CD4-positive, alpha-beta T cell treated with Interferon gamma for 1 hour (primary cell): ENCODE measurements around the gene PIP4P1.
"Not testable (repeated sequence)": the region's sequence is repeated elsewhere in the genome, so short reads cannot be mapped to it uniquely, and the experiment has no call there.

Experiments
- DNase-seq: peaks from one replicate; pipeline ENCODE4 v3.0.0-alpha.2; 2020

PIP4P1 gene

GRCh38 chr14:20472536-20473169 is 11.4 kb upstream of the PIP4P1 start:
- no peak for DNase-seq

DNA sequence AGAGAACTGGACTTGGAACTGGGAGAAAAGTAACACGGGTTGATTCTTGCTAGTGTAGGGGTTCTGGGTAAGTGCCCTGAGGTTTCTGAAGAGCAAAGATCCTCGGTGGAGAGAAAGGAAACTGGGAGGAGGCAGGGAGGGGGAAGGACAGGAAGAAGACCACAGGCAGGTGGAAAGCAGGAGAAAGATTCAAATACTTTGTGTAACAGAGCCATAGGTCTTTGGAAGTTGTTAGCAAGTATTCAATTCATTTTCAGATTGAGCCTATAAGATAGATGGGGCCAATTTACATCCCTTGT is 9.3 kb upstream of the PIP4P1 start:
- no peak for DNase-seq

DNA sequence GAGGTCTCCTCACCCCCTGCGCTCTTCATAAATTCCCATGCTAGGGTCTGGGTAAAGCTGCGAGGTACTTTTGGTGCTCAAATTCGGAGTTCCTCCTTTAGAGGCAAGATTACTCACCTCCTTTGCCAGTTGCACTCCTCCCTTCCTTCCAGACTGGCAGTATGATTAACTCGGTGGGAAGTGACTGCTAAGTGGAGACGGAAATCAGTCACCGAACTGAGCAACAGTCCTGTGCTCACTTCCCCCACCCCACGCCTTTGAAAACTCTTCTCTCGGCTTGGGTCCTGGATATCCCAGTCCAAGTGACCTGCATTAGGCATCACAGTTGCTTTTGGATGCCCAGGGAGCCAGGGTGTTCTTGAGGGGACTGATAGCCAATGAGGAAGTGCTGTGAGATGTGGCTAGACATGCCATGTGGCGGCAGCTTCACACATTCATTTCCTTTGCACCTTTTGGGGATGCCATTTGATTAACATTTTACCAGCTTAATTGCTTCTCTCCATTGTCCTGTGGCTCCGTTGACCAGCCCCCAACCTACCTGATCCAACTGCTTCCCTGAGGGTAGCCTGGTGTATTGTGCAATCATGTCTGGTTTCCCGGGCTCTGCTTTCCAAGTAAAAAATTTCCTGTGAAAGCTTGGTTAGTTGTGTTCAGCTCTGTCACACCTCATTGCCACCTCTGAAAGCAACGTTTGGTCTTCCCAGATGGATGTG is 8.8 kb upstream of the PIP4P1 start:
- peak; percentile 64 for DNase-seq

- peak; percentile 93 for DNase-seq
Measured at GRCh38 chr14:20469242-20469889, 8.1 kb upstream of the PIP4P1 start, which contains the start of gene PNP. TSS of gene PNP (plus strand) at chr14:20469406. CDS start at chr14:20469525, 119 bp downstream.

- no peak for DNase-seq
Measured at GRCh38 chr14:20468764-20469241, 7.6 kb upstream of the PIP4P1 start.

DNA sequence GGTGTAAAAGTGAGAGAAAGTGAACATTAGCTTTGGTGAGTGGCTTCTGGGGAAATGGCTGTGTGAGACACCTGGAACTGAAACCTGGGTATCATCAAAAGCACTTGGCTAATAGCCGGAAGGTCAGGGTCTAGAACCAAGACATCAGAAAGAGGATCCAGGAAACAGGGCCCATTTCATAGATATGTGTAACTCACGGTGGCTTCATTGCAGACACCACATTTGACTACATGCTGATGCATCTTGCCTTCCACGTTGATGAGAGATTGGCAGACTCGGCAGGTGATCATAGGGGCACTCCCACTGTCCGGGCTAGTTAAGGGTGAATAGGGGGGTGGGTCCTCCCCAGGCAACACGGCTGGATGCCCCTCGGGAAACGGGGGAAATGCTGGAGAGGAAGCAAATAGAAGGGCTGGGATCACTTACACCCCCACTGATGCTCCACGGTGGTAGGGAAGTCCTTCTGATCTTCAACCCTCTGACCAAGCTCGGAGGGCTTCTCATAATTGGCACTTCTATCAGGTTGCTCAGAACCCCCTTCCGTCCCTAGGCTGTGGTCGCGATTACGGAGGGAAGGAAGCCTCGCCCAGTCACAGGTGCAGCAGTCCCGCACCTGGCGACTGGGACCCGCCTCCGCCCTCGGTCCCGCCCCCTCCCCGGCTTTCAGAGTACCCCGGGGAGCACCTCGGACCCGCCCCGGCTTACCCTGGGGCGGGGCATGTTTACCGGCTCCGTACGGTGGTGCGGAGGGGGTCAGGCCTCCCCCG is 593 bp downstream of the PIP4P1 start:
- DNase-seq = peak; percentile 85

DNA sequence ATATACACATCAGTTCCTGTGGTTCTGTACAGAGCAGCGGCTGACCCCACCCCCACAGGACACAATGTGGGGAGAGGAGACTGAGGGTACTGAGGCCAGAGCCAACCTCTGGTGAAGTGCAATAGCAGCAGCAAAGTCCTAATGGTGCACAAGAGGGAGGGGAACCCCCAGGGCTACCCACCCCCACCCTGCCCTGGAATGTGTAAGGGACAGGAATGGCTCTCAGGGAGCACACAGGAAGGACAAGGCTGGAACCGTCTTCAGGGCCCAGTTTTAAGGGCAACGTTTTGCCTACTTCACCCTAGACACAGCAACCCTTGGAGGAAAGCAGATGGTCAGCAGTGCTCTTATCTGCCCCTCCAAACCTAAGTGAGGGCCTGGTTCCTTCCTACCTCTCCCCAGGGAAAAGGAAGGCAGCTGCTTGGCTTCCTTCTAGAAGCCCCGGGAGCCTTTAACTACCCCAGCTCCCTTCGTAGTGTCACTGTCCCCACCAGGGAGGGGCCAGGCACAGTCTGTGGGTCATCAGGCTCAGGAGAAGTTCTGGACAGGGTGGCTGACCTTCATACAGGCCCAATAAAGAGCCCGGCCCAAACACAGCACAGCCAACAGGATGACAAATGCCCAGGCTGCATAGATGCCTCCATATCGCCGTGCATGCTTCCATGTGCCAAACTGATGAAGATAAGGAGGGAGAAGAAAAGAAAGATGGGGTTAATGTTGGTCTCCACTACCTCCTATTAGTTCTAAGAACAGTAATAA is 3.0 kb downstream of the PIP4P1 start:
- DNase-seq = no peak

GRCh38 chr14:20456971-20457370 is 4.3 kb downstream of the PIP4P1 start:
- DNase-seq = no peak

DNA sequence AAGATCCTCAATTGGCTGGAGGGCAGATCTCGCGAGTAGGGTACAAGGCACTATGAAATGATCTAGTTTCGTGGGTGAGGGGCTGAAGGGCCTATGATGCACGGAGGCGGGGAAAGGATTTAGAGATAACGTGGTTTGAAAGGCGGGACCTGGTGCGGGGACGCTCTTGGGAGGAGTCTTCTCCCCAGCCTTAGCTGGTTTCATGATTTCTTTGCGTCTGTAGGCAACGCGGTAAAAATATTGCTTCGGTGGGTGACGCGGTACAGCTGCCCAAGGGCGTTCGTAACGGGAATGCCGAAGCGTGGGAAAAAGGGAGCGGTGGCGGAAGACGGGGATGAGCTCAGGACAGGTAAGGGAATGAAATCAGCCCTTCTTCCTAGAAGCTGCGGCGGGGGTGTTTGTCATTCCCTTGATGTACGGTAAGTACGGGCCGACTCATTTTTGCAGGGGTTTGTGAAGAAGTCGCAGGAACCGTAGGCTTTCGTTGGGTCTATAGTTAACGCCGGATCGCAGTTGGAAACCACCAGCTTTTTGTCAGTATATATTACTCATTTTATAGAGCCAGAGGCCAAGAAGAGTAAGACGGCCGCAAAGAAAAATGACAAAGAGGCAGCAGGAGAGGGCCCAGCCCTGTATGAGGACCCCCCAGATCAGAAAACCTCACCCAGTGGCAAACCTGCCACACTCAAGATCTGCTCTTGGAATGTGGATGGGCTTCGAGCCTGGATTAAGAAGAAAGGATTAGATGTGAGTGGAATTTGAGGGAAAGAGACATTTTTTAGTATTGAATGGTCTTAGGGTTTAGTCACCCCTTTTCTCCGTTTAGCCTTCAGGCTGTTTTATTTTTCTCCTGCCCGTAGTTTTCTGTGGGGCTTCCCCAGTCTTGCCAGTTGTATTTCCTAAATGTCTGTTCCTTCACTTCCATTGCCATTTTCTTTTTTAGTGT is 5.6 kb downstream of the PIP4P1 start:
- DNase-seq = no peak

GRCh38 chr14:20454516-20455354 is 6.5 kb downstream of the PIP4P1 start, which contains the start of the genes APEX1 and OSGEP:
TSS of gene APEX1 (plus strand) at chr14:20455226. CDS start at chr14:20455646, 420 bp downstream.
TSS of gene OSGEP (minus strand) at chr14:20454812. CDS start at chr14:20454683, 129 bp downstream.
- DNase-seq = peak; percentile 98

DNA sequence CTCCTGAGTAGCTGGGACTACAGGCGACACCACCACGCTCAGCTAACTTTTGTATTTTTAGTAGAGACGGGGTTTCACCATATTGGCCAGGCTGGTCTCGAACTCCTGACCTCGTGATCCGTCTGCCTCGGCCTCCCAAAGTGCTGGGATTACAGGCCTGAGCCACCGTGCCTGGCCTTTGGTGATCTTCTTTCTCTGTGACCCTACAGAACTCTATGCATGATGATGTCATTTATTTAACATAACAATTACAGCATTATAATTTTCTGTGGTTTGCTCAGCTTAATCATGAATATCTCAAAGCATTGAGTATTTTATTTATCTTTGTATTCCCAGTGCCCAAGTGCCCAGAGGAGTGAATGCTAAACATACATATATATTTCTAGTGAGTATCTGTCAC is 8.4 kb downstream of the PIP4P1 start:
- not testable (repeated sequence) for DNase-seq

DNA sequence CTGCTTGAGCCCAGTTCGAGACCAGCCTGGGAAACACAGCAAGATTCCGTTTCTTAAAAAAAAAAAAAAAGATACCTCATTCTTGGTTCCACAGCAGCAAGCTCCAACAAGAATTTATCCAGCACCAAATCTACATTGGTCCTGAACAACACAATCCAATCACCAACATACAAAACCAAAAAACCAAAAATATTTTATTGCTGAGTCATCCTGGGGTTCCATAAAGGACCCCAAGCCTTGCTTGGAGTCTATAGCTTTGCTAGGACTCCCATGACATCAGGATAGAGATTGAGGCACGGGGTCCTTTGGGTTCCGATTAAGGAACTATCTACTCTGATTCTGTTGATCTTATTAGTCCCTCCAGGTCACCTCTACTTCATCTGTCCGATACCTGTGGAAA is 14.3 kb downstream of the PIP4P1 start:
- no peak for DNase-seq

DNA sequence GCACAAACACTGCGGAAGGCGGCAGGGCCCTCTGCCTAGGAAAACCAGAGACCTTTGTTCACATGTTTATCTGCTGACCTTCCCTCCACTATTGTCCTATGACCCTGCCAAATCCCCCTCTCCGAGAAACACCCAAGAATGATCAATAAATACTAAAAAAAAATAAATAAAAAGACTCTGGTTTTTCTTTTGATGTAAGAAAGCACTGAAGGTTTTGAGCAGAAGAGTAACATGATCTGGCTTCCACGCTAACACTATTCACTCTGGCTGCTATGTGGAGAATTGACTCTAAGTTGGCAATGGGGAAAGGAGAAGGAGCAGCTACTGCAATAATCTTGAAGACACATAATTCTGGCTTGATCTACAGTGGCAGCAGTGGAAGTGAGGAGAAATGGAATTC is 17.6 kb downstream of the PIP4P1 start:
- not testable (repeated sequence) for DNase-seq

- no peak for DNase-seq
Measured at GRCh38 chr14:20441461-20441860, 19.8 kb downstream of the PIP4P1 start.

DNA sequence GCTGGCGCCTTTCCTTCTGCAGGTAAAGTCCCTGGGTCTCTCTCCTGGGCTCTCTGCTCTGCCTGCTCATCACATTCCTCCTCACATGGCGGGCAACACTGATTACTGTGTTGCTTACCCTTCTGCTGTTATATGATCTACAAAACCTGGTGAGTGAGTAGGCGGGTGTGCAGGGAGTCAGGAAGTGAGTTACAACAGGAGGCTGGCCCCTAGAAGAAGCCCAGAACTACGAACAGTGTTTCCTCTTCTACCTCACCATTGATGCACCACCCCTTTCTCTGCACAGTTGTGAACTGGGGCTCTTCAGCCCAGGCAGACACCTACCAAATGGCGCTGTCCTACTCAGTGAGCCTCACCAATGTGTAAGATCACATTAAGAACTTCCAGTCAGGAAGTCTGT is 20.4 kb downstream of the PIP4P1 start:
- peak; percentile 38 for DNase-seq

GRCh38 chr14:20440465-20440864 is 20.8 kb downstream of the PIP4P1 start:
- no peak for DNase-seq

- DNase-seq = no peak
Measured at GRCh38 chr14:20438664-20439063, 22.6 kb downstream of the PIP4P1 start.

GRCh38 chr14:20436363-20436755 is 24.9 kb downstream of the PIP4P1 start:
- no peak for DNase-seq

- no peak for DNase-seq
Measured at GRCh38 chr14:20435582-20436362, 25.5 kb downstream of the PIP4P1 start, which contains the start of gene KLHL33. TSS of gene KLHL33 (minus strand) at chr14:20436166. CDS start at chr14:20435811, 355 bp downstream.
